ENCODE measurements around the gene PDRG1. TPM values are rescaled to one million over a fixed set of nuclear protein-coding genes. Genes with fewer than 3 reads are reported as not detected.
A peak's percentile ranks its signal among the peaks of the same experiment; 100 is the strongest.

The PDRG1 gene
- total RNA-seq (2014; rRNA removed; shearing (Covaris generic)), result 4.4 and 6.2 TPM in 2 replicates

- DNase-seq (ENCODE audit: low spot score), result peak; percentile 88
These were observed at the start of gene PDRG1 for GRCh38 chr20:31951530-31952453. TSS of gene PDRG1 (minus strand) at chr20:31952046. CDS start at chr20:31951961, 85 bp downstream.

- no peak for DNase-seq (ENCODE audit: low spot score)
These were observed 46.4 kb upstream of the PDRG1 start for GRCh38 chr20:31998246-31998645.

GRCh38 chr20:31996996-31997395, 45.1 kb upstream of the PDRG1 start:
- no peak for DNase-seq (ENCODE audit: low spot score)

GRCh38 chr20:31992086-31992485, 40.2 kb upstream of the PDRG1 start:
- DNase-seq (ENCODE audit: low spot score), result no peak

GRCh38 chr20:31991339-31991705, 39.5 kb upstream of the PDRG1 start:
- DNase-seq (ENCODE audit: low spot score), result no peak

- DNase-seq (ENCODE audit: low spot score), result no peak
These were observed 38.9 kb upstream of the PDRG1 start for GRCh38 chr20:31990641-31991338.

- DNase-seq (ENCODE audit: low spot score), result no peak
These were observed 37.3 kb upstream of the PDRG1 start for GRCh38 chr20:31989030-31989645.

- no peak for DNase-seq (ENCODE audit: low spot score)
These were observed 36.7 kb upstream of the PDRG1 start for GRCh38 chr20:31988430-31989015.

- DNase-seq (ENCODE audit: low spot score), result no peak
These were observed 35.9 kb upstream of the PDRG1 start for GRCh38 chr20:31987744-31988143.

- no peak for DNase-seq (ENCODE audit: low spot score)
These were observed 33.2 kb upstream of the PDRG1 start for GRCh38 chr20:31984981-31985471.

- no peak for DNase-seq (ENCODE audit: low spot score)
These were observed 29.9 kb upstream of the PDRG1 start for GRCh38 chr20:31981784-31982183.

GRCh38 chr20:31979713-31980426, 28.0 kb upstream of the PDRG1 start:
- DNase-seq (ENCODE audit: low spot score), result no peak

- no peak for DNase-seq (ENCODE audit: low spot score)
These were observed 25.2 kb upstream of the PDRG1 start for GRCh38 chr20:31977080-31977479.

- no peak for DNase-seq (ENCODE audit: low spot score)
These were observed 24.0 kb upstream of the PDRG1 start for GRCh38 chr20:31975874-31976273.

GRCh38 chr20:31974951-31975487, 23.2 kb upstream of the PDRG1 start:
- DNase-seq (ENCODE audit: low spot score), result no peak

GRCh38 chr20:31974296-31974695, 22.4 kb upstream of the PDRG1 start:
- no peak for DNase-seq (ENCODE audit: low spot score)

- DNase-seq (ENCODE audit: low spot score), result no peak
These were observed 20.7 kb upstream of the PDRG1 start for GRCh38 chr20:31972471-31973021.

GRCh38 chr20:31969991-31970390, 18.1 kb upstream of the PDRG1 start:
- DNase-seq (ENCODE audit: low spot score), result no peak

GRCh38 chr20:31968291-31969126, 16.7 kb upstream of the PDRG1 start:
- DNase-seq (ENCODE audit: low spot score), result peak; percentile 30

GRCh38 chr20:31967830-31968249, 16.0 kb upstream of the PDRG1 start, which contains the start of gene XKR7:
TSS of gene XKR7 (plus strand) at chr20:31968151. CDS start at chr20:31968176, 25 bp downstream.
- DNase-seq (ENCODE audit: low spot score), result no peak
